ENCODE measurements around the gene RPL4.
A peak's percentile ranks its signal among the peaks of the same experiment; 100 is the strongest.
"Not testable (repeated sequence)": the region's sequence is repeated elsewhere in the genome, so short reads cannot be mapped to it uniquely, and the experiment has no call there.

Gene RPL4

GRCh38 chr15:66504563-66505429 is at the start of gene RPL4, which contains the start of gene ZWILCH:
Gene RPL4 (minus strand): TSS chr15:66504855. CDS start chr15:66504790, 65 bp downstream.
Gene ZWILCH (plus strand): TSS chr15:66505326. CDS start chr15:66505339, 13 bp downstream.
- peak; percentile 63 to 71 for DNase-seq (ENCODE audit: low read depth in 1 of 2, low spot score in 1 of 2)

DNA sequence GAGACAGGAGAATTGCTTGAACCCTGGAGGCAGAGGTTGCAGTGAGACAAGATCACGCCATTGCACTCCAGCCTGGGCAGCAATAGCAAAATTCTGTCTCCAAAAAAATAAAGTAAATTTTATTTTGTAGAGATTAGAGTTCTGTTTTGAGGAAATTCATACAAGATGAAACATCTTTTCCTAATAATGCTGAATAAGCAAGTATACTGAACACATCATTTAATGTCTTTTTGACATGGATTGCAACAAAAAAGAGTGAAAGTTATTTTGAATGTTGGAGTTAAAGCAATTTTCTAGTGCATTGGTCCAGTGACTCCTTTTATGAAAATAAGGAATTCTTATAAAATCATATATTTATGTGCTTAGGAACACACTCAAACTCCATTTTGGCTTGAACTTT is 40.6 kb upstream of the RPL4 start:
- DNase-seq (ENCODE audit: low read depth in 1 of 2, low spot score in 1 of 2) = no peak

DNA sequence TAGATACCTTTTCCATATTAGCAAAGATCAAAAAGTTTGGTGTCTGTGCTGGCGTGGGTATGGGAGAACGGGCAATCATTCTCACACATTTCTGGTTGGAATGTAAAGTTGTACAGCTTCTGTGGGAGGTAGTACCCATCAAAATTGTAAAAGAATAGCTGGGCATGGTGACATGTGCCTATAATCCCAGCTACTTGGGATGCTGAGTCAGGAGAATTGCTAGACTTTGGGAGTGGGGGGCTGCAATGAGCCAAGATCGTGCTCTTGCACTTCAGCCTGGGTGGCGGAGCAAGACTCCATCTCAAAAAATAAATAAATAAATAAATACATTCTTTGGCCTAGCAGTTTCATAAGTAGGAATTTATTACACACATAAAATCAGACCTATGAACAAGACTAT is 38.2 kb upstream of the RPL4 start:
- no peak for DNase-seq (ENCODE audit: low read depth in 1 of 2, low spot score in 1 of 2)

GRCh38 chr15:66535056-66535455 is 30.4 kb upstream of the RPL4 start:
- no peak for DNase-seq (ENCODE audit: low read depth in 1 of 2, low spot score in 1 of 2)

GRCh38 chr15:66524838-66525237 is 20.2 kb upstream of the RPL4 start:
- DNase-seq (ENCODE audit: low read depth in 1 of 2, low spot score in 1 of 2) = no peak

GRCh38 chr15:66523926-66524325 is 19.3 kb upstream of the RPL4 start:
- DNase-seq (ENCODE audit: low read depth in 1 of 2, low spot score in 1 of 2) = no peak

DNA sequence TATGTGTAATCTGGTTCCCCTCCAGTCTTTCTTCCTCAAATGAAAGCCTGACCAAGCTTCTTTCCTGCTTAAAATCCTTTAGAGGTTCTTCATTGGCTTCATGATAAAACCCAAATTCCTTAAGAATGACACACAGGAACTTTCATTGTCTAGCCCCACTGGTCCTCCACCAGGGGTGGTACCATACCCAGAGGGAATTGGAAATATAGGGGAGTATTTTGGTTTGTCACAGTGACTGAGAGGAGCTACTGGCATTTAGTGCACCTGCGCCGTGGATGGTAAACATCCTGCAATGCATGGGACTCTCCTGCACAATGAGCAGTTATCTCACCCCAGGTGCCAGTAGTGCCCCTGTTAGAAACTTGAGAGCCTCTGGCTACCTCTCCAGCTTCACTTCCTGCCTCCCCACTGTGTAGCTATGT is 11.3 kb upstream of the RPL4 start:
- DNase-seq (ENCODE audit: low read depth in 1 of 2, low spot score in 1 of 2) = no peak

DNA sequence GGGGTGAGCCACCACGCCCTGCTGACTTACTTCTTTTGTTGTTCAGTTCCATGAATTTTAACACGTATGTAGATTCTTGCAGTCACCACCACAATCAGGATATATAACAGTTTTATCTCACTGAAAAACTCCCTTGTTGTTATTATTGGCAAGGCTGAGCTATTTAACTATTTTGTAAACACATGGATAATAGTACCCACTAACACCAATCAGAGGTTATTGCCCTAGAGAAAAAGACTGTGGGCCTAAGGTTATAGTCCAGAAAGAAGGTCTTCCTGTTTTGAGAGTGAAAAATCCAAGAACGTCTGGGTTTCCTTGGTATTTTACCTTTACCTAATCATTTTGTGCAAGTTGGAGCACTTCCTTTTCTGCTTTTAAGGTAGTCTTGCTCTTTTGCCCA is 9.9 kb upstream of the RPL4 start:
- DNase-seq (ENCODE audit: low read depth in 1 of 2, low spot score in 1 of 2) = no peak

GRCh38 chr15:66508293-66508883 is 3.7 kb upstream of the RPL4 start:
- DNase-seq (ENCODE audit: low read depth in 1 of 2, low spot score in 1 of 2) = no peak

GRCh38 chr15:66505818-66506217 is 1.2 kb upstream of the RPL4 start:
- no peak for DNase-seq (ENCODE audit: low read depth in 1 of 2, low spot score in 1 of 2)

- DNase-seq (ENCODE audit: low read depth in 1 of 2, low spot score in 1 of 2) = no peak
Measured at GRCh38 chr15:66505430-66505811, 766 bp upstream of the RPL4 start.

- no peak for DNase-seq (ENCODE audit: low read depth in 1 of 2, low spot score in 1 of 2)
Measured at GRCh38 chr15:66503780-66504562, 684 bp downstream of the RPL4 start.

- DNase-seq (ENCODE audit: low read depth in 1 of 2, low spot score in 1 of 2) = not testable (repeated sequence)
Measured at GRCh38 chr15:66503041-66503648, 1.5 kb downstream of the RPL4 start.

GRCh38 chr15:66502491-66502890 is 2.2 kb downstream of the RPL4 start:
- DNase-seq (ENCODE audit: low read depth in 1 of 2, low spot score in 1 of 2) = no peak

- not testable (repeated sequence) for DNase-seq (ENCODE audit: low read depth in 1 of 2, low spot score in 1 of 2)
Measured at GRCh38 chr15:66500346-66500745, 4.3 kb downstream of the RPL4 start.

- DNase-seq (ENCODE audit: low read depth in 1 of 2, low spot score in 1 of 2) = no peak
Measured at GRCh38 chr15:66498501-66499386, 5.9 kb downstream of the RPL4 start.

- peak; percentile 96 to 97 for DNase-seq (ENCODE audit: low read depth in 1 of 2, low spot score in 1 of 2)
Measured at GRCh38 chr15:66497502-66498455, 6.9 kb downstream of the RPL4 start, which contains the start of gene SNAPC5. Gene SNAPC5 (minus strand): TSS chr15:66497762. CDS start chr15:66497731, 31 bp downstream.

- no peak for DNase-seq (ENCODE audit: low read depth in 1 of 2, low spot score in 1 of 2)
Measured at GRCh38 chr15:66496951-66497501, 7.6 kb downstream of the RPL4 start.

- DNase-seq (ENCODE audit: low read depth in 1 of 2, low spot score in 1 of 2) = no peak
Measured at GRCh38 chr15:66494262-66494661, 10.4 kb downstream of the RPL4 start.
